Measurements from ENCODE around the gene RTF2. TPM values are rescaled to one million over a fixed set of nuclear protein-coding genes. Genes with fewer than 3 reads are reported as not detected.

Gene RTF2
- polyA plus RNA-seq, result 10 to 100 TPM; 70.2 to 83.5 (median 78.4) TPM
- long read RNA-seq, donor 1, transcript RTF2-202 (9 exons, 2,212 nt), result major isoform, 59 of 121 reads
- long read RNA-seq, donor 1, transcript RTF2-203 (8 exons, 1,572 nt), result minor isoform, 5 of 121 reads
- long read RNA-seq, donor 1, partial matches to known transcripts, result 55 of 121 reads
- long read RNA-seq, donor 1, other reads (novel, unspliced or antisense), result 0 of 121 reads
- long read RNA-seq, donor 2, transcript RTF2-202 (9 exons, 2,212 nt), result major isoform, 12 of 19 reads
- long read RNA-seq, donor 2, partial matches to known transcripts, result 7 of 19 reads
- long read RNA-seq, donor 2, other reads (novel, unspliced or antisense), result 0 of 19 reads
- long read RNA-seq, donor 3, transcript RTF2-202 (9 exons, 2,212 nt), result major isoform, 13 of 55 reads
- long read RNA-seq, donor 3, partial matches to known transcripts, result 38 of 55 reads
- long read RNA-seq, donor 3, other reads (novel, unspliced or antisense), result 0 of 55 reads
- long read RNA-seq, donor 4, result 0 reads
- long read RNA-seq, donor 5, transcript RTF2-202 (9 exons, 2,212 nt), result major isoform, 6 of 13 reads
- long read RNA-seq, donor 5, partial matches to known transcripts, result 7 of 13 reads
- long read RNA-seq, donor 5, other reads (novel, unspliced or antisense), result 0 of 13 reads
- long read RNA-seq, donor 6, transcript RTF2-202 (9 exons, 2,212 nt), result major isoform, 20 of 28 reads
- long read RNA-seq, donor 6, partial matches to known transcripts, result 8 of 28 reads
- long read RNA-seq, donor 6, other reads (novel, unspliced or antisense), result 0 of 28 reads
- long read RNA-seq, donor 7, transcript RTF2-202 (9 exons, 2,212 nt), result major isoform, 44 of 90 reads
- long read RNA-seq, donor 7, partial matches to known transcripts, result 35 of 90 reads
- long read RNA-seq, donor 7, other reads (novel, unspliced or antisense), result 6 of 90 reads
- long read RNA-seq, donor 8, transcript RTF2-202 (9 exons, 2,212 nt), result major isoform, 5 of 5 reads
- long read RNA-seq, donor 8, partial matches to known transcripts, result 0 of 5 reads
- long read RNA-seq, donor 8, other reads (novel, unspliced or antisense), result 0 of 5 reads
- long read RNA-seq, donor 9, transcript RTF2-202 (9 exons, 2,212 nt), result major isoform, 7 of 7 reads
- long read RNA-seq, donor 9, partial matches to known transcripts, result 0 of 7 reads
- long read RNA-seq, donor 9, other reads (novel, unspliced or antisense), result 0 of 7 reads
- long read RNA-seq, donor 10, transcript RTF2-202 (9 exons, 2,212 nt), result major isoform, 40 of 53 reads
- long read RNA-seq, donor 10, partial matches to known transcripts, result 13 of 53 reads
- long read RNA-seq, donor 10, other reads (novel, unspliced or antisense), result 0 of 53 reads

- DNase-seq (peak; percentile 90 to 98), FAIRE-seq (no peak)
- peak within 1 kb of the TSS; percentile 75 to 92 (median 86) for H3K4me3 ChIP-seq (ENCODE audit: low read depth in 1 of 3, low read length in 3 of 3)
- peaks cover 0 to 10% (median 2%) of the 10 kb centered on the region in 3 donors for H3K4me1 ChIP-seq (ENCODE audit: control insufficient read depth in 3 of 3, insufficient read depth in 2 of 3, low read depth in 1 of 3, low read length in 2 of 3)
- whole genome bisulfite sequencing, 3 donors, result 0% methylated on average over 44 to 55 of the region's 55 CpGs
- H3K9me3 ChIP-seq (ENCODE audit: control insufficient read depth in 2 of 2, insufficient read depth in 1 of 2, low read depth in 1 of 2, low read length in 1 of 2), result no peaks in the 10 kb centered on the region
- no peaks in the 10 kb centered on the region for H3K27me3 ChIP-seq (ENCODE audit: control insufficient read depth in 3 of 3, insufficient read depth in 3 of 3, low read length in 3 of 3)
- peaks cover 0 to 9% (median under 1%) of the 10 kb centered on the region in 3 donors for H3K36me3 ChIP-seq (ENCODE audit: control insufficient read depth in 3 of 3, insufficient read depth in 2 of 3, low read depth in 1 of 3, low read length in 3 of 3)
- peak within 1 kb of the TSS; percentile 62 to 92 (median 81) for H3K27ac ChIP-seq (ENCODE audit: low read depth in 1 of 3, low read length in 2 of 3)
Observed at GRCh38 chr20:56468316-56469076, at the start of gene RTF2. TSS of gene RTF2 (plus strand) at chr20:56468627. CDS start at chr20:56468698, 71 bp downstream.

- peak overlapping the region in 1 of 3 donors; percentile 57 for H3K27ac ChIP-seq (ENCODE audit: low read depth in 1 of 3, low read length in 2 of 3)
- FAIRE-seq (no peak), DNase-seq (no peak)
- no peaks in the 10 kb centered on the region for H3K4me1 ChIP-seq (ENCODE audit: control insufficient read depth in 3 of 3, insufficient read depth in 2 of 3, low read depth in 1 of 3, low read length in 2 of 3)
- 73 to 83% (median 79%) methylated on average over 2 of the region's 2 CpGs for WGBS, 3 donors
- no peak overlapping the region for H3K4me3 ChIP-seq (ENCODE audit: low read depth in 1 of 3, low read length in 3 of 3)
- H3K36me3 ChIP-seq (ENCODE audit: control insufficient read depth in 3 of 3, insufficient read depth in 2 of 3, low read depth in 1 of 3, low read length in 3 of 3), result no peaks in the 10 kb centered on the region
- H3K9me3 ChIP-seq (ENCODE audit: control insufficient read depth in 2 of 2, insufficient read depth in 1 of 2, low read depth in 1 of 2, low read length in 1 of 2), result no peaks in the 10 kb centered on the region
- no peaks in the 10 kb centered on the region for H3K27me3 ChIP-seq (ENCODE audit: control insufficient read depth in 3 of 3, insufficient read depth in 3 of 3, low read length in 3 of 3)
Observed at GRCh38 chr20:56420028-56420427, 48.4 kb upstream of the RTF2 start.

- Histone ChIP-seq H3K4me3 (ENCODE audit: low read depth in 1 of 3, low read length in 3 of 3) (no peak overlapping the region), H3K27me3 (ENCODE audit: control insufficient read depth in 3 of 3, insufficient read depth in 3 of 3, low read length in 3 of 3) (no peaks in the 10 kb centered on the region), H3K4me1 (ENCODE audit: control insufficient read depth in 3 of 3, insufficient read depth in 2 of 3, low read depth in 1 of 3, low read length in 2 of 3) (no peaks in the 10 kb centered on the region), H3K36me3 (ENCODE audit: control insufficient read depth in 3 of 3, insufficient read depth in 2 of 3, low read depth in 1 of 3, low read length in 3 of 3) (no peaks in the 10 kb centered on the region), H3K9me3 (ENCODE audit: control insufficient read depth in 2 of 2, insufficient read depth in 1 of 2, low read depth in 1 of 2, low read length in 1 of 2) (no peaks in the 10 kb centered on the region), H3K27ac (ENCODE audit: low read depth in 1 of 3, low read length in 2 of 3) (no peak overlapping the region)
- DNase-seq, result no peak
- FAIRE-seq, result no peak
- 77 to 87% (median 81%) methylated on average over 11 of the region's 11 CpGs for WGBS, 3 donors
Observed at GRCh38 chr20:56420940-56421688, 47.3 kb upstream of the RTF2 start.

GRCh38 chr20:56422076-56422823 lies 46.2 kb upstream of the RTF2 start:
- Histone ChIP-seq H3K9me3 (ENCODE audit: control insufficient read depth in 2 of 2, insufficient read depth in 1 of 2, low read depth in 1 of 2, low read length in 1 of 2) (no peaks in the 10 kb centered on the region), H3K36me3 (ENCODE audit: control insufficient read depth in 3 of 3, insufficient read depth in 2 of 3, low read depth in 1 of 3, low read length in 3 of 3) (no peaks in the 10 kb centered on the region), H3K27ac (ENCODE audit: low read depth in 1 of 3, low read length in 2 of 3) (no peak overlapping the region), H3K27me3 (ENCODE audit: control insufficient read depth in 3 of 3, insufficient read depth in 3 of 3, low read length in 3 of 3) (no peaks in the 10 kb centered on the region), H3K4me1 (ENCODE audit: control insufficient read depth in 3 of 3, insufficient read depth in 2 of 3, low read depth in 1 of 3, low read length in 2 of 3) (no peaks in the 10 kb centered on the region), H3K4me3 (ENCODE audit: low read depth in 1 of 3, low read length in 3 of 3) (no peak overlapping the region)
- 49 to 57% (median 49%) methylated on average over 9 of the region's 9 CpGs for WGBS, 3 donors
- DNase-seq (no peak), FAIRE-seq (no peak)

- no peaks in the 10 kb centered on the region for H3K4me1 ChIP-seq (ENCODE audit: control insufficient read depth in 3 of 3, insufficient read depth in 2 of 3, low read depth in 1 of 3, low read length in 2 of 3)
- no peaks in the 10 kb centered on the region for H3K27me3 ChIP-seq (ENCODE audit: control insufficient read depth in 3 of 3, insufficient read depth in 3 of 3, low read length in 3 of 3)
- no peak for FAIRE-seq
- H3K36me3 ChIP-seq (ENCODE audit: control insufficient read depth in 3 of 3, insufficient read depth in 2 of 3, low read depth in 1 of 3, low read length in 3 of 3), result no peaks in the 10 kb centered on the region
- no peak for DNase-seq
- H3K9me3 ChIP-seq (ENCODE audit: control insufficient read depth in 2 of 2, insufficient read depth in 1 of 2, low read depth in 1 of 2, low read length in 1 of 2), result no peaks in the 10 kb centered on the region
- H3K4me3 ChIP-seq (ENCODE audit: low read depth in 1 of 3, low read length in 3 of 3), result no peak overlapping the region
- H3K27ac ChIP-seq (ENCODE audit: low read depth in 1 of 3, low read length in 2 of 3), result peak overlapping the region in 1 of 3 donors; percentile 4
- 71 to 78% (median 75%) methylated on average over 4 of the region's 4 CpGs for WGBS, 3 donors
Observed at GRCh38 chr20:56422824-56423189, 45.6 kb upstream of the RTF2 start.

- H3K9me3 ChIP-seq (ENCODE audit: control insufficient read depth in 2 of 2, insufficient read depth in 1 of 2, low read depth in 1 of 2, low read length in 1 of 2), result no peaks in the 10 kb centered on the region
- H3K4me3 ChIP-seq (ENCODE audit: low read depth in 1 of 3, low read length in 3 of 3), result no peak overlapping the region
- H3K4me1 ChIP-seq (ENCODE audit: control insufficient read depth in 3 of 3, insufficient read depth in 2 of 3, low read depth in 1 of 3, low read length in 2 of 3), result no peaks in the 10 kb centered on the region
- 95 to 100% (median 97%) methylated on average over 1 of the region's 1 CpG for WGBS, 3 donors
- FAIRE-seq (no peak), DNase-seq (no peak)
- H3K27me3 ChIP-seq (ENCODE audit: control insufficient read depth in 3 of 3, insufficient read depth in 3 of 3, low read length in 3 of 3), result no peaks in the 10 kb centered on the region
- no peak overlapping the region for H3K27ac ChIP-seq (ENCODE audit: low read depth in 1 of 3, low read length in 2 of 3)
- H3K36me3 ChIP-seq (ENCODE audit: control insufficient read depth in 3 of 3, insufficient read depth in 2 of 3, low read depth in 1 of 3, low read length in 3 of 3), result no peaks in the 10 kb centered on the region
Observed at GRCh38 chr20:56423211-56423610, 45.2 kb upstream of the RTF2 start.

- DNase-seq (no peak), FAIRE-seq (no peak)
- Histone ChIP-seq H3K36me3 (ENCODE audit: control insufficient read depth in 3 of 3, insufficient read depth in 2 of 3, low read depth in 1 of 3, low read length in 3 of 3) (no peaks in the 10 kb centered on the region), H3K27ac (ENCODE audit: low read depth in 1 of 3, low read length in 2 of 3) (no peak overlapping the region), H3K4me3 (ENCODE audit: low read depth in 1 of 3, low read length in 3 of 3) (no peak overlapping the region), H3K4me1 (ENCODE audit: control insufficient read depth in 3 of 3, insufficient read depth in 2 of 3, low read depth in 1 of 3, low read length in 2 of 3) (no peaks in the 10 kb centered on the region), H3K27me3 (ENCODE audit: control insufficient read depth in 3 of 3, insufficient read depth in 3 of 3, low read length in 3 of 3) (no peaks in the 10 kb centered on the region), H3K9me3 (ENCODE audit: control insufficient read depth in 2 of 2, insufficient read depth in 1 of 2, low read depth in 1 of 2, low read length in 1 of 2) (no peaks in the 10 kb centered on the region)
- WGBS, 3 donors, result 61 to 85% (median 76%) methylated on average over 1 of the region's 1 CpG
Observed at GRCh38 chr20:56423886-56424285, 44.5 kb upstream of the RTF2 start.

All from small intestine (tissue), 16 donors.